T-helper 1 cell treated with Interleukin-12 subunit alpha and Interleukin-12 subunit beta and Interleukin-4 antibody, amounts not matched to agents 30 ng/mL and 1 ng/mL, for 36 hours (primary cell): ENCODE data around the gene SLC22A17. TPM values are rescaled to one million over a fixed set of nuclear protein-coding genes. Genes with fewer than 3 reads are reported as not detected.

Experiments
- intact Hi-C: fragments of 100-400 bp; cut with micrococcal nuclease; formaldehyde crosslinking; loops from one replicate; pipeline ENCODE4 v1.15.1; 2024
- total RNA-seq: library from RNA; stranded (reverse); gene quantifications from 2 replicates; pipeline ENCODE4 v1.2.3, GENCODE V29; 2022

Gene SLC22A17
- total RNA-seq, 1 donor from 2014 or later, result 3.6 TPM

GRCh38 chr14:23364164-23365035 is 11.7 kb upstream of the SLC22A17 start:
- intact Hi-C loops, result no loop called here

- intact Hi-C loops, result no loop called here
These were observed 9.5 kb upstream of the SLC22A17 start for GRCh38 chr14:23362200-23362599.

DNA sequence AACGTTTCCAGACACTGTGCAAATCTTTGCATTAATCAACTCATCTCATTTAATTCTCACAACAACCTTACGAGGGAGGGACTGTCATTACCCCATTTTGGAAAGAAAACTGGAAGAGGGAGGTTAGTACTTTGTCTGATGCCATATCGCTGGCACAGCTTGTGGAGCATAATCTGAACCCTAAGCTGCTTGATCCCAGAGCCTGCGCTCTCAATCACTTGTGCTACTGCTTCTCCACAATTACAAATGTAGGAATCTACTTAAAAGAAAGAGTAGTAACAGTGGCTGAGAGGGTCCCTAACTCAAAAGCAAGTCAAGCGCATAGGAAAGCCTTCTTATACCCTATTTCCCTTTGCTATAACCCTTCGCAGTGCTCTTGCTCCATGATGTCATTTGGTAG is 9.1 kb upstream of the SLC22A17 start:
- intact Hi-C loops, result no loop called here

GRCh38 chr14:23361320-23361719 is 8.6 kb upstream of the SLC22A17 start:
- intact Hi-C loops, result no loop called here

GRCh38 chr14:23360496-23360895 is 7.8 kb upstream of the SLC22A17 start:
- intact Hi-C loops, result no loop called here

GRCh38 chr14:23359722-23360447 is 7.2 kb upstream of the SLC22A17 start:
- intact Hi-C loops, result no loop called here

DNA sequence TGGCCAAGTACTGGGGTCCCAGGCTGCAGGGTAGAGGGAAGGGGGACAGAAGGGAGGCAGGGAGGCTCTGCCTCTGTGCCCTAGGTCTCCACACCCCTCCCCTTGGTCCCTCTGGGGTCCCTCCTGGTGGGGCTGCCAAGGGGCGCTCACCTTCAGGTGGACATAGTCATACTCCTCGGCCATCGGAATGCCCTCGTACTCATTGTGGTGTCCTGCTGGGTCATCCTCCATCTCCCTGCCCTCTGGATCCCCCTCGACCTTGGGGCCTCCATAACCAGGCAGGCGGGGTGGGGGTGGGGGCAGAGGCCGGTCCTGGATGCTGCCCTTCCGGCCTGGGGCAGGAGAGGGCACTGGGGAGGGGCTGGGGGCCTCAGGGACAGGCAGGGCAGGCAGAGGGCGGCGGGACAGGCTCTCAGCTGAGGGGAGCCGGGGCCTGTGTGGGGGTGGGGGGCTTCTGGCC is 6.5 kb upstream of the SLC22A17 start:
- intact Hi-C loops, result no loop called here

DNA sequence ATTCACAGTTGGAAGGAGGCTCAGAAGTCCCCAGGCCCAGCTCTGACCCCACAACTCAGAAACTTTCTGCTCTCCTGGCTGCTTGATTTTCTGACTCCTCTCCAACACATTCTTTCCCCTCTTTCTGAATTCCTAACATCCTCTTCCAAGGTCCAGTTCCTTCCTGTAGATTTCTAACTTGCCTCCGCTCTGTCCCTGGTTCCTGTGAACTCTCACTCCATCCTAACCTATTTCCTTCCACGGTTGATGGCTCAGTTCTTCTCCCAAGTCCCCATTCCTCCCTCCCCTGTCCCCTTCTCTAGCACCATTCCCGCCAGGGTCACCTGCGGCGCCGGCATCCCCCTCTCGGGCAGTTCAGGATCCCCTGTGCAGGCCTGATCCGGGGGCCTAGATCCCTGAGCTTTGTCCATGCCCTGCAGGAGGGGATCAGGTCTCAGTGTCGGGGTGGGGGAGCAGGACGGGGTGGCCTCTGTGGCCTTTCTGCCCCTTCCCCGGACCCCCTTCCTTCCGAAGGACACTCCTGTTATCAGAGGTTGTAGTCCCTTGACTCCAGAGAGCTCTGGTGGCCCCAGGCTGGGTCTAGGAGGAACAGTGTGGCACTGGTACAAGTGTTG is 6.0 kb upstream of the SLC22A17 start:
- intact Hi-C loops, result no loop called here

DNA sequence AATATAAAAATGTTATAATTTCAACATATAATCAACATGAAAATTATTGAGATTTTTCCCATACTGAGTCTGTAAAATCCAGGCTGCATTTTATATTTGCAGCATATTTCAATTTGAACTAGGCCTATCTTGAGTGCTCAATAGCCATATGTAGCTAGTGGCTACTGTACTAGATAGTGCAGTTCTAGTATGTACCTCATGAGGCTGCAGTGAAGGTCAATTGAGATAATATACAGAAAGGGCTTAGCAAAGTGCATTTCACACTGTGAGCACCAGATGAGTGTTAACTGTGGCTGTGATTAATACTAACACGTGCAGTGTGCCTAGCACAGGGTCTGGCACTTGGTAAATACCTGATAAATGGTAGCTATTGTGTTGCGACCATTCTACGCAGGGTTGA is 5.4 kb upstream of the SLC22A17 start:
- intact Hi-C loops, result no loop called here

DNA sequence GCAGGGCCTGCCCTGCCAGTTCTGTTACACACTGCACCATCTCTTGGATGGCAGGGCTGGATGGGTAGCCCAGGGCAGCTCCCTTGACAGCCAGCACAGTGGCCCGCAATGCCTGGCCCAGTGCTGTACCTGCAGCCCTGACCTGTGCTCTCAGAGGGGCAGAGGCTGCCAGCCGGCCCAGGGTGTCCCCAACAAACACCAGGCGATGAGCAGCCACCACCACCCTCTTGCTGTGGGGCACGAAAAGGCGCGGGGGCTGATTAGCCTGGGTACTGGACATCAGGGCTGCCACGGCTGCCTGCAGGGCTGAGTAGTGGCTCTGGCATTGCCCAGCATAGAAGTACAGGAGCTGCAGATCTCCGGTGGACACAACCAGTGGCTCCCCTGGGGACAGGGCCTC is 4.6 kb upstream of the SLC22A17 start:
- intact Hi-C loops, result no loop called here

GRCh38 chr14:23356662-23357061 is 4.0 kb upstream of the SLC22A17 start:
- intact Hi-C loops, result no loop called here

DNA sequence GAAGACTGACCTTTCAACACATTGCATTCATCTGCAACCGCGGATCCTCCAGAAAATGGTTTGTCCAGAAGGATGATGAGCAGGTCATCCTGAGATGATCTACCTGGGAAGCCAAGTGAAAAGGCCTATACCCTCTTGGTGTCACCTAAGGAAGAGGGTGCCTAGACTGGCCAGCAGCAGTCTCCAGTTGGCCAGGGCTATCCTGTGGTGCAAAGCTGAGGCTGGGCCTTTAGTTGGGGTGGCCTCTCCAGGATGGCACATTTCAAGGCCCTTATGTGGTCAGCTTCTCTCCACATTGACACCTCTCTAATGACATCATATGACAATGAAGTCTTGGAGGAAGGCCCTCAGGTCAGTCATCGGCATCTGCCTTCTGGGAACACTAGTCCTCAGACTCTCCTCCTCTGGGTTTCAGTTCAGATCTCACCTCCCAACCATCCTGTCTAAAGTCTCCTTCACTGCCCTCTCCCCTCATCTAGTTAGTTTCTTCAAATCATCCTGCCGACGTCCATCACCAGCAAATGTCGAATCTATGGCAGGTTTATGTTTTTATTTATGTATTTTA is 3.3 kb upstream of the SLC22A17 start:
- intact Hi-C loops, result no loop called here

- intact Hi-C loops, result no loop called here
These were observed 2.3 kb upstream of the SLC22A17 start for GRCh38 chr14:23354990-23355389.

DNA sequence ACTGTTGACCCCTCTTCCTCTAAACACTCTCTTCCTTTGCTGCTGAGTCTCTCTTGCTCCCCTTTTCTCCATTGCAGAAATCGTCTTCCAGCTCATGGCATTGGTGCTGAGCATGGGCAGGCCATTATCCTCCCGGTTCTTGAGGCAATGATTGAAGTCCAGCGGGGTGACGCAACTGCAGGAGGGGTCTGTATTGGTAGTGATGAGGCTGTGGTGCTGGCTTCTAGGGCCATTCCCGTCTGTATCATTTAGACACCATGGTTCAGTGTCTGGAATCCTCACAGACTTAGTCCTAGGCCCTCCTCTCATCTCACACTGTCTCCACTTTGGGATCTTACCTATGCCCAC is 720 bp upstream of the SLC22A17 start:
- intact Hi-C loops, result loop anchor here (2.0 kb wide), 1 partner anchor 53 kb away; no protein-coding TSS in a partner anchor

DNA sequence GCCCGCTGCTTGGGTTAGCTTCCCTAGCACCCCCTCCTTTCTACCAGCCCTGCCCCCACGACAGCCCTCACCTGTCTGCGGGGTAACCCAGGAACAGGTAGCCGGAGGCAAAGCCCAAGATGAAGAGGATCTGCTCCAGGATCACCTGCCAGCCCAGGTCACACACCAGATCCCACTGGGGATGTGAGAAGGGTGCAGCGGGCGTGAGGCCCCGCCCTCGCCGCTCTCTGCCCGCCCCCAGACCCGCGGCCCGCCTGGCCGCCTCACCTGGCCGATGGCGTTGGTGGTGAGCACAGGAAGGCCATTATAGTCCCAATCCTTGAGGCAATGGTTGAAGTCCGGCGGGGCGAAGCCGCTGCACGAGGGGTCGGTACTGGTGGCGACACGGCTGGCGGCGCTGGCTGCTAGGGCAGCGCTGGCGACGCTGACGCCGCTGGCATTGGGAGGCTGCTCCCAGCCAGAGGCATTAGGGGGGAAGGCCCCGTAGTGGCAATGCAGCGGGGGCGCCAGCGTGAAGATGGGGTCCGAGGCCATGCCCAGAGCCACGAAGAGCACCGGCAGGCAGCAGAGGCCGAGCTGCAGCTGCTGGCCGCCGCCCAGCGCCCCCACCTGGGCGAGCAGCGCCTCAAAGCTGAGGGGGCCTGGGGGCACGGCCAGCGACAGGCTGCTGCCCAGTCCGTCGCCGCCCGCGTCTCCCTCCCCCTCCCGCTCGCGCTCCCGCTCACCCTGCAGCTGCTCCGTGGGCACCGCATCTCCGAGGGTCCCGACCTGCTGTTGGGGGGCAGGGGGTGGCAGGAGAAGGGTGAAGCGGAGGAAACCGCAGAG is 794 bp downstream of the SLC22A17 start:
- intact Hi-C loops, result loop anchor here (2.0 kb wide), 1 partner anchor 51 kb away; no protein-coding TSS in a partner anchor

DNA sequence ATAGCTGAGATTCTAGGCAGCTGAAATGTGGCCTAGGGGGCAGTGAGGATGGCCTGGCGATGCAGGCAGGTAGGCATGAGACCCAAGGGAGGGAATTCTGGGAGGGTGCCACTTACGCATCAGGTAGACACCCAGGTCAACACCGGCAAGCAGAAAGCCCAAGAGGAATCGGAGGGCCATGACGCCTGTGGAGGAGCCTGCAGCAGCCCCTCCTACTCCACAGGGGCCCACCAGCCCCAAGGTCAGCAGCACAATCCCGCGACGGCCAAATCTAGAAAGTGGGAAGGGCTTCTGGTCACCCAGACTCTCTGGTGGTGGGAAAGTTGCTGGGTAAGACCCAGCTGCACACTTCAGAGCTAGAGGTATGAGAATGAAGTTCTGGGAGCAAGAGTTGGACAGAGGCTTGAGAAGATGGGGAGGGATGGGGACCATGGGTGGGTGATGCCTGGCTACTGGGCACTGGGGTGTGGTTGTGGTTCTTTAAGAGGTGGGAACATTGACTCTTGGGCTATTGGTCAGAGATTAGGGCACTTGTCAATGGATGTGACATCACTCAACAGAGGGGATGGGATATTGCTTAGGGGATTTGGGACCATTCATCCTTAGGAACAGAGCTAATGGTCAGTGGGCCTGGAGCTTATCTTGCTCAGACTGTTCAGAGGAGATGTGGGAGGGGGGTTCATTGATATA is 3.4 kb downstream of the SLC22A17 start:
- intact Hi-C loops, result no loop called here

DNA sequence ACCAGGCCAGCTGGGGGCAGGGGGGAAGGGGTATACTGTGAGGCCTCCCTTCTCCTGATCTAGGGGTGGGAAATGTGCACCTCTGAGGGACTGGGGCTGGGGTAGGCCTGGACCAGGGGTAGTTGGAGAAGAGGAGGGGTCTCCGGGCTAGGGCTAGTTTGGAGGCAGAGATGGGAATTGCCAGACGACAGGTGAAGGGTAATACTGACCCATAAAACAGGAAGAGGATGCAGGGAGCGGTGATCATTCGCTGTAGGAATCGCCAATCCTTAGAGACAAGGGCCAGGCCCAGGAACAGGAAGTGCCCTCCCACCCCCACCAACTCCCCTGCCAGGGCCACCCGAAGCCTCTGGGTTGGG is 4.4 kb downstream of the SLC22A17 start:
- intact Hi-C loops, result no loop called here

- intact Hi-C loops, result no loop called here
These were observed 5.0 kb downstream of the SLC22A17 start for GRCh38 chr14:23347406-23348296.

DNA sequence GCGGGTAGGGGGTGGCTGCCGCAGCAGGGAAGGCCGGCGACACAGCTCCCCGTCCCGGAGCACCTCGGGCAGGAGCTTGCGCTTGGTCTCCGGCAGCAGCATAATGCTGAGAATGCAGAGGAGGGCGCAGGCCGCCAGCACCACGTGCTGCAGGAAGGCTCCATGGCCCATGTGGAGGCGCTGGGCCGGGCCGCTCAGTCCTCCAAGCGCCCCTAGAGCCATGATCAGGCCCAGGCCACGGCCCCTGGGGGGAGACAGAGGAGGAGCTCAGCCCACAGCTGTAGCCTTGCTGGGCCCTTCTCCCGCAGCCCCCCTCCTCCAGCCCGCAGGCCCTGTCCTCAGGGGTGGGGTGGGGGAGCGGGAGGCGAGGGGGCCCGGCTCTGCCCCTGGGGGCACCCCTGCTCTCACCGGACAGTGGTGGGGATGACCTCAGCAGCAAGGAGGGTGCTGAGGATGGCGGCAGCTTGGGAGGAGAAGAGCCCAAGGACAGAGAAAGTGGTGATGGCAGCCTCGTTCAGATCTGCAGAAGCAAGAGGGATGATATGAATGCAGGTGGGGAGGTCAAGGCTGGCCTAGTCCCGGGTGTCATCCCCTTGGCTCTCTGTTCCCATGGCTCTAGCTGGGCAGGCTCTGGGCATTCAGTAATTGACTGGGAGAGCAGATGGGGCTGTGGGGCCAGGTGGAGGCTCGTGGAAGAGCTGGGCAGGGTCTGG is 5.8 kb downstream of the SLC22A17 start:
- intact Hi-C loops, result no loop called here
